ENCODE results near the gene ZNF385B. TPM values are rescaled to one million over a fixed set of nuclear protein-coding genes. Genes with fewer than 3 reads are reported as not detected.

The ZNF385B gene
- total and polyA plus RNA-seq, 4 donors = 3.0 to 7.2 (median 3.9) TPM

GRCh38 chr2:179467111-179467510, 394.3 kb downstream of the ZNF385B start (continued):
- TF ChIP-seq ATF3 (IDR thresholded peaks at IDR 0.05) (no peak), NR2F2 (IDR thresholded peaks at IDR 0.05) (no peak)

- Histone ChIP-seq H3K36me3 (ENCODE audit: control insufficient read depth in 4 of 4, insufficient read depth in 3 of 4, low read depth in 1 of 4, low read length in 3 of 4) (peaks cover 0 to 8% (median 7%) of the 10 kb centered on the region in 4 donors), H3K4me1 (ENCODE audit: control insufficient read depth in 4 of 4, insufficient read depth in 4 of 4, low read length in 3 of 4) (no peaks in the 10 kb centered on the region), H3K9me3 (ENCODE audit: control insufficient read depth in 4 of 4, low read length in 3 of 4) (no peaks in the 10 kb centered on the region), H3K27ac (ENCODE audit: low read depth in 1 of 2, low read length in 2 of 2) (no peak overlapping the region), H3K4me3 (ENCODE audit: low read depth in 1 of 3, low read length in 3 of 3) (no peak overlapping the region), H3K9ac (ENCODE audit: low read depth in 1 of 2, low read length in 2 of 2) (no peak overlapping the region), H3K27me3 (ENCODE audit: control insufficient read depth in 4 of 4, insufficient read depth in 4 of 4, low read length in 3 of 4) (no peaks in the 10 kb centered on the region)
- TF ChIP-seq ATF3 (IDR thresholded peaks at IDR 0.05) = no peak
- no peak for TF ChIP-seq SP1 (IDR thresholded peaks at IDR 0.05)
- no peak for TF ChIP-seq REST (IDR thresholded peaks at IDR 0.05)
- TF ChIP-seq RAD21 (IDR thresholded peaks at IDR 0.05) = no peak
- no peak for TF ChIP-seq GABPA (IDR thresholded peaks at IDR 0.05 in 1 of 2, conservative IDR thresholded peaks at IDR 0.05 in 1 of 2)
- no peak for TF ChIP-seq MAX (IDR thresholded peaks at IDR 0.05)
- TF ChIP-seq HNF4G (IDR thresholded peaks at IDR 0.05) = no peak
- TF ChIP-seq CTCF (IDR thresholded peaks at IDR 0.05; ENCODE audit: low read depth, low read length, missing input control) = no peak
- no peak for TF ChIP-seq NR2F2 (IDR thresholded peaks at IDR 0.05)
- no peak for TF ChIP-seq TAF1 (conservative IDR thresholded peaks at IDR 0.05)
- TF ChIP-seq JUND (IDR thresholded peaks at IDR 0.05) = no peak
- TF ChIP-seq HNF4A (conservative IDR thresholded peaks at IDR 0.05) = no peak
- no peak for TF ChIP-seq RXRA (IDR thresholded peaks at IDR 0.05)
- TF ChIP-seq FOXA2 (IDR thresholded peaks at IDR 0.05) = no peak
- TF ChIP-seq YY1 (IDR thresholded peaks at IDR 0.05) = no peak
- TF ChIP-seq EGR1 (IDR thresholded peaks at IDR 0.05; ENCODE audit: low read depth in 2 of 2) = no peak
- no peak for TF ChIP-seq ZBTB33 (IDR thresholded peaks at IDR 0.05)
- no peak for TF ChIP-seq FOXA1 (IDR thresholded peaks at IDR 0.05)
- DNase-seq (ENCODE audit: low spot score) = no peak
Measured at GRCh38 chr2:179461420-179461819, 400.0 kb downstream of the ZNF385B start.
